Measurements from ENCODE around the gene FANCL.
"Not testable (repeated sequence)": the region's sequence is repeated elsewhere in the genome, so short reads cannot be mapped to it uniquely, and the experiment has no call there.

FANCL gene

DNA sequence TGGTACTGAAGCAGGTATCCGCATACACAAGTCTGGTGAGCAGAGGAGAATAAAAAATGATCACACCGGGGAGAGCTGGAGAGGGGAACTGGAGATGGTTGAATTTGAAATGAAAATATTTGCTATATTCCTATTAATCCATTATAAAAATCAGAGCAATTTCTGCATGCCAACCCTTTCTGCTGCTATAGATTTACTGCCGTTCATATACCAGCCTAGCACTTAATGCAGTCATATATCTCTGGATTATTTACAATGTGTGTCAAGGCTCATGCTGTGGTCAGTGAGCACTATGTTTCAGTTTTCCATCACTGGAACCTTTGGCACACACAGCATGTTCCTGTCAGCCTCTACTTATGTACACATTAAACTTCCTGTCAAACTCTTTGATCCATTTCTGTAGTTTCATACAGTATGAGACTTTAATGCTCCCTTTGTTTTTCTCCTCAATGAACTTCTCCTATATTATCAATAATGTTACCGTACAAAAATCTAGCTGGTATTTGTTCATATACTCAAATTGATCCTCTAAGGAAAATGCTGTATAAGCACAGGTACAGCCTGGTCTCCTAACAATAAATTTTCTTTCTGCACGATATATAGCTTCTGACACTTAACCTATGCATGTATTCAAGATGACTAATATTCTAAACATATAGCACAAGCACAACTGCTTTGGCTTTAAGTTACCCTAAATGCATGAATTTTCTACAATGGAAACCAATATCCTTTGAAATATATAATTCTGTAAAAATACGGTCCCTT, 36.7 kb downstream of the FANCL start:
- DNase-seq, result no peak

DNA sequence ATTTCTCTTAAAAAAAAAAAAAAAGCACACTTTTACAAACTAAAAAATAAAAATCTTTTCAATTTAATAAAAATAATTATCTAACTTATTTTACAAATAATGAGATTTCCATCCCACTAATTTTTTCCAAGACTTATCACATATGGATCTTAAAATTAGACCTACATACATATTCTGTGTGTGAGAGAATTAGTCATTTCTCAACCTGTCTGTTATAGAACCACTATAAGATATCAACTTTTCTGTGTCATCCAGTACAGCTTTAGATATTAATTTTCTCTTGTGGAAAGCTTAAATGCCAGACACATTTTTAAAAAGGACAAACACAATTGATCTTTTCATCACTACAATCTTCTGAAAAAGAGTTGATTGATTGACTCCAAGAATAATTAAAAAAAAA, 38.1 kb downstream of the FANCL start:
- no peak for DNase-seq

DNA sequence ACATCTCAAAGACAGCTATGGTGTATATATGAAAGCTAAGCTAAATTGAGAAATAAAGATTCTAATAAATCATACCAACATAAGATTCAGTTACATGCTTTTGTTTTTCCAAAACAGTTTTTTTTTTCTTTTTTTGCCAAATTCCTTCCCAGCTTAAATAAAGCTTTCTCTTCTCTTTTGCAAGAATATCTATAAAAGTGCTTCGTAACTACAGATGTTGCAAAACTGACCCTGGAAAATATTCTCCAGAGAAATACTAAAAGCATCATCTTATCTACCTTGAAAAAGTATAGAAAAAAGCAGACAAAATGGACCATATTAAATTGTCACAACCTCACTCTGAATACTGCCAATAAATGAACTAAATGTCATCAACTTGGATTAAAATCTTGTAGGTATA, 38.7 kb downstream of the FANCL start:
- DNase-seq, result no peak

DNA sequence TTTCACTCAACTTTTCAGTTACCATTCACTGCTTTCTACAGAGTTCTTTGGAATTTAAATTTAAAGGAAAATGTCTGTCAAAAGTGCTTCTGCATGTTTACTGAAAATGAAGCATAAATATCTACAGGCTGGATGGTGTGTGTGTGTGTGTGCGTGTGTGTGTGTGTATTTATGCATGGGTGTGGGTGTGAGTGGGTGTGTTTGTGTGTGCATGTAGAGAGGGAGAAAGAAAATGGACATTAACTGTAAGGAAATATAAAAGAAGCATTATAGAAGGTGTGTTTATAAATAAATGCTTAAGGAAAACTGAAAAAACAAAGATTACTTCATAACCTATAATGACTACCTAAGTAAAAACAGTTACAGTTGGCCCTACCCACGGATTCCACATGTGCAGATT, 43.2 kb downstream of the FANCL start:
- no peak for DNase-seq

DNA sequence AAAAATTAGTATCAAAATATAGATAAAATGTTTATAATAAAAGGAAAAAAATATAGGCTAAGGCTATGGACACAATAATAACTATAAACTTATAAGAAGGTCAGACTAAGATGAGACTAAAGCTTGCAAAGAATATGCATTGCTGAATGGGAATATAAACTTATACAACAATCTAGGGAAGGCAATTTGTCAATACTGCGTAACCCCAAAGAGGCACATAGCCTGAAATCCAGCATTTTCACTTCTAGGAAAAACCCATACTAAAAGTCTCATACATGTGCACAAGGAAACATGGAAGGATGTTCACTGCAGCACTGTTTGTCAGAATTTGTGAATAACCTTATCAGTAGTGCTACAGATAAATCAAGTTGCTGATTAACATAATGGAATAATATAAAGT, 45.5 kb downstream of the FANCL start:
- DNase-seq, result no peak

DNA sequence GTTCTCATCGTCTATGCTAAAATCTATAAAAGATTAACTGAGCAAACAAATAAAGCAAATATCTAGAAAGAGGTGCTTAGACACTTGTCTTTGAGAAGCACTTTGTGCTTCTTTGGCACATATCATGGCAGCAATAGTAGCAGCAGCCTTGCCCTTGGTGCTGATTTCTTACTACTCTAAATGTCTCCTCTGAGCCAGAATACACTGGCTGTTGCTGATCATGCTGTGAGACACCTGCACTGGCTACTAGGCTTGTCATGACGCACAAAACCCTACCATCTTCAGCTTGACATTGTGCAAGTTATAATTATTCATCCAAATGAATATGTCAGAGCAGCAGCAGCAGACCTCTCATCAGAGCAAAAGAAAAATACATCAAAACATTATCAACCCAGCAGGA, 46.7 kb downstream of the FANCL start:
- no peak for DNase-seq

DNA sequence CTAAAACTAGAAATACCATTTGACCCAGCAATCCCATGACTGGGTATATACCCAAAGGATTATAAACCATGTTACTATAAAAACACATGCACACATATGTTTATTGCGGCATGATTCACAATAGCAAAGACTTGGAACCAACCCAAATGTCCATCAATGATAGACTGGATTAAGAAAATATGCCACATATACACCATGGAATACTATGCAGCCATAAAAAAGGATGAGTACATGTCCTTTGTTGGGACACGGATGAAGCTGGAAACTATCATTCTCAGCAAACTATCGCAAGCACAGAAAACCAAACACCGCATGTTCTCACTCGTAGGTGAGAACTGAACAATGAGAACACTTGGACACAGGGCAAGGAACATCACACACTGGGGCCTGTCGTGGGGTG, 54.1 kb downstream of the FANCL start:
- not testable (repeated sequence) for DNase-seq

DNA sequence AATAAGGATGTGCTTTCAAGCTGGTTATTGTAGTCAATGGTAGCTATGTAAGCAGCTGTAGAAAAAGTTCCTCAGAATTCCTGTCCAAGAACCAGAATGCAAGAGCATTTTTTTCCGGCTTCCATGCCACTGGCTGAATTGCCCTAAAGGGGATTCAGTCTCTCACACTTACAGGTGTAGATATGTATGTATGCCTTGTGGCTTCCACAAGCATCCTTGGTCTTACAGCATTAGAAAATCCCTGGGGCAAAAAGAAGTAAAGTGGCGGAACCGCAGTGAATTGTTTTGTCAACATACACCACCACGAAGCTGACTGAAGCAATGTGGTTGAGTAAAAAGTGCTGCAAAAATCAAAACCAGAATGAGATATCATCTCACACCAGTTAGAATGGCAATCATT, 54.6 kb downstream of the FANCL start:
- DNase-seq, result no peak

DNA sequence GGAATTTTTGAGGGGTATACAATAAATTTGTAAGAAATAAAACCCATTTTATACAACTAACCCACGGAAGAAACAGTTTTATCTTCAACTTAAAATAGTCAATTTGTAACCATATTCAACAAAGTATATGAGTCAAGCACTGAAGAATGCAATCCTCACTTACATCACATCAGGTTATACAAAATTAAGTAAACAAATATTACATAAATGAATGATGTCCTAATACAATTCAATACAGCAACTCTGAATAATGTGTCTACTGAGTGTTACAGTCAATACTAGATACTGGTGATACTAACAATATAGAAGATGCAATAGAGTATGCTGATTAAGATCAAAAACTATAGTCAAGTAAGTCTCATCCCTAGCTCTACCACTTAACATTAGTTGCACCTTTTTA, 58.6 kb downstream of the FANCL start:
- DNase-seq, result no peak

DNA sequence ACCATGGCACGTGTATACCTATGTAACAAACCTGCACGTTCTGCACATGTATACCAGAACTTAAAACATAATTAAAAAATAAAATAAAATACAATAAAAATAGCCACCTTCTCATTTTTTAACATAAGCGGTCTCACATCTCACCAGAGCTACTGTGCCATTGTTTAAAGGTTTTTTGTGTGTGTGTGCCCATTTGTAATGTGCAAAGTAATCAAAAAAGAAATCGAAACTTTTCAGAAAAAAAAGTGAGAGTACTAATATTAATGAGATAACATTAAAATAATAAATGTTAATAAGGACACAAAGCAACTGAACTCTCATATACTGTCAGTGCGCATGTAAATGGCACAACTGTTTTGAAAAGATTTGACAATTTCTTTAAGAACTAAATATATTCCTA, 60.5 kb downstream of the FANCL start:
- no peak for DNase-seq

DNA sequence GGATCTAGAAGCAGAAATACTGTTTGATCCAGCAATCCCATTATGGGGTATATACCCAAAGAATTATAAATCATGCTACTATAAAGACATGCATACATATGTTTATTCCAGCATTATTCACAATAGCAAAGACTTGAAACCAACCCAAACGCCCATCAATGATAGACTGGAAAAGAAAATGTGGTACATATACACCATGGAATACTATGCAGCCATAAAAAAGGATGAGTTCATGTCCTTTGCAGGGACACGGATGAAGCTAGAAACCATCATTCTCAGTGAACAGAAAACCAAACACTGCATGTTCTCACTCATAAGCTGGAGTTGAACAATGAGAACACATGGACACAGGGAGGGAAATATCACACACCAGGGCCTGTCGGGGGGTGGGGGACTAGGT, 61.0 kb downstream of the FANCL start:
- DNase-seq, result not testable (repeated sequence)

DNA sequence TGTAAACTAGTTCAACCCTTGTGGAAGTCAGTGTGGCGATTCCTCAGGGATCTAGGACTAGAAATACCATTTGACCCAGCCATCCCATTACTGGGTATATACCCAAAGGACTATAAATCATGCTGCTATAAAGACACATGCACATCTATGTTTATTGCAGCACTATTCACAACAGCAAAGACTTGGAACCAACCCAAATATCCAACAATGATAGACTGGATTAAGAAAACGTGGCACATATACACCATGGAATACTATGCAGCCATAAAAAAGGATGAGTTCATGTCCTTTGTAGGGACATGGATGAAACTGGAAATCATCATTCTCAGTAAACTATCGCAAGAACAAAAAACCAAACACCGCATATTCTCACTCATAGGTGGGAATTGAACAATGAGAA, 63.9 kb downstream of the FANCL start:
- not testable (repeated sequence) for DNase-seq

DNA sequence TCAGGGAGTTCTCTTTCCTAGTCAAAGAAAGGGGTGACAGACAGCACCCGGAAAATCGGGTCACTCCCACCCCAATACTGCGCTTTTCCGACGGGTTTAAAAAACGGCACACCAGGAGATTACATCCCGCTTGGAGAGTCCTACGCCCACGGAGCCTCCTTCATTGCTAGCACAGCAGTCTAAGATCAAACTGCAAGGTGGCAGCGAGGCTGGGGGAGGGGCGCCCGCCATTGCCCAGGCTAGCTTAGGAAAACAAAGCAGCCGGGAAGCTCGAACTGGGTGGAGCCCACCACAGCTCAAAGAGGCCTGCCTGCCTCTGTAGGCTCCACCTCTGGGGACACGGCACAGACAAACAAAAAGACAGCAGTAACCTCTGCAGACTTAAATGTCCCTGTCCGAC, 69.3 kb downstream of the FANCL start:
- not testable (repeated sequence) for DNase-seq

DNA sequence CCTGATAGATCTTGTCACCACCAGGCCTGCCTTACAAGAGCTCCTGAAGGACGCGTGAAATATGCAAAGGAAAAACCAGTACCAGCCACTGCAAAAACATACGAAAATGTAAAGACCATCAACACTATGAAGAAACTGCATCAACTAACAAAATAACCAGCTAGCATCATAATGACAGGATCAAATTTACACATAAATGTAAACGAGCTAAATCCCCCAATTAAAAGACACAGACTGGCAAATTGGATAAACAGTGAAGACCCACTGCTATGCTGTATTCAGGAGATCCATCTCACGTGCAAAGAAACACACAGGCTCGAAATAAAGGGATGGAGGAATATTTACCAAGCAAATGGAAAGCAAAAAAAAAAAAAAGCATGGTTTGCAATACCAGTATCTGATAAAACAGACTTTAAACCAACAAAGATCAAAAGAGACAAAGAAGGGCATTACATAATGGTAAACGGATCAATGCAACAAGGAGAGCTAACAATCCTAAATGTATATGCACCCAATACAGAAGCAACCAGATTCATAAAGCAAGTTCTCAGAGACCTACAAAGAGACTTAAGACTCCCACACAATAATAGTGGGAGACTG, 70.7 kb downstream of the FANCL start:
- DNase-seq, result not testable (repeated sequence)

DNA sequence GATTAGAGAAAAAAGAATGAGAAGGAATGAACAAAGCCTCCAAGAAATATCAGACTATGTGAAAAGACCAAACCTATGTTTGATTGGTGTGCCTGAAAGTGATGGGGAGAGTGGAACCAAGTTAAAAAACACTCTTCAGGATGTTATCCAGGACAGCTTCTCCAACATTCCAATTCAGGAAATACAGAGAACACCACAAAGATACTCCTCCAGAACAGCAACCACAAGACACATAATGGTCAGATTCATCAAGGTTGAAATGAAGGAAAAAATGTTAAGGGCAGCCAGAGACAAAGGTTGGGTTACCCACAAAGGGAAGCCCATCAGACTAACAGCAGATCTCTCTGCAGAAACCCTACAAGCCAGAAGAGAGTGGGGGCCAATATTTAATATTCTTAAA, 71.3 kb downstream of the FANCL start:
- not testable (repeated sequence) for DNase-seq

DNA sequence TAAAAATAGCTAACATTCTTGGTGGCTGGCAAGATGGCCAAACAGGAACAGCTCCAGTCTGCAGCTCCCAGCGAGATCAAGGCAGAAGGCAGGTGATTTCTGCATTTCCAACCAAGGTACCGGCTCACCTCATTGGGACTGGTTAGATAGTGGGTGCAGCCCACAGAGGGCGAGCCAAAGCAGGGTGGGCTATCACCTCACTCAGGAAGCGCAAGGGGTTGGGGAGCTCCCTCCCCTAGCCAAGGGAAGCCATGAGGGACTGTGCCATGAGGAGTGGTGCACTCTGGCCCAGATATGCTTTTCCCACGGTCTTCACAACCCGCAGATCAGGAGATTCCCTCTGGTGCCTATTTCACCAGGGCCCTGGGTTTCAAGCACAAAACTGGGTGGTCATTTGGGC, 73.0 kb downstream of the FANCL start:
- not testable (repeated sequence) for DNase-seq

DNA sequence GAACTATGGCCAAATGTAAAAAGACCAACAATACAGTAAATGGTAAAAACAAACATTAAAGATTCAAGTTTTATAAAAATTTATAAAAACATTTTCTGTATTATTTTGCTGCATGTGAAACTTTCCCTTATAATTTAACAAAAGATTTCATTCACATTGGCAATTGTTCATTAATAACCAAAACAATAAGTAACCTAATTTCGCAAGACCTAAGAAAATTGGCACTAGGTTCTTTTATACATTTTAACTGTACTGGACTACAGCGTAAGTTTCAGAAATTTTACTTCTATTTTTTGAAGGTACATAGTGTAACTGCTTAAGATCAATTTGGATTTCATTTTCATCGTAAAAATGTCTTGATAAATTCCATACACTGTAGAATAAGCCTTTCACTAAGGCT, 77.2 kb downstream of the FANCL start:
- no peak for DNase-seq

DNA sequence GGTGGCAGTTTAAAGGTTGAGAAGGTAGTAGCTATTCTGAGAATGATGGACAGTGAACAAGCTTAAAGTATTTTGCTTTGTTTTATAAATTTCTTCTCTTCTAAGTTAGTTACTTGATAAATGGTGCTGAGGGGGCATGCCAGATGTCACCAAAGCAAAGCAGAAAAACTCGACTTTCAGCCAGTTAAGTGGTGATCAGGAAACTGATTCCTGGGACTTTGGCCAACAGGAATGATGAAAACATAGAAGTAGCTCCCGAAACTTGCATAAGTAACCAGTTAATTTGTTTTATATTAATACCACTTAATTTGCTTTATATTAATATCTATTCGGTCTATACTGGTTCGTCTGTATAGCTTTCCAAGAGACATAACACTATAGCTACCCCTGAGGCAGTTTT, 82.6 kb downstream of the FANCL start:
- no peak for DNase-seq

DNA sequence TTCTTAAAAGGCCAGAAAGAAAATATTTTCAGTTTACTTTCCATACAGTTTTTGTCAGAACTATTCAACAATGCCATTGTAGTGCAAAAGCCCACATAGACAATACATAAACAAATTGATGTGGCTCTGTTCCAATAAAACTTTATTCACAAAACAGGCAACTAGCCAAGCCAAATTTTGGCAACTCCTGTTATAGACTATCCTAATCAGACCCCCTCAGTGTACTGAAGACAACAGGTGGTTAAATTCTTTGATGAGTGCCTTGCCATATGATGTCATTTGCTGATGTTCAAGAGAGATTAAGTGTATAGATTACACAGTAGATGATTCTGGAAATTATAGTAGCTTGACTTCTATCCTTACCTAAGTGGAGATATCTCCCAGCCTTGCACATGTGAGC, 83.4 kb downstream of the FANCL start:
- no peak for DNase-seq

DNA sequence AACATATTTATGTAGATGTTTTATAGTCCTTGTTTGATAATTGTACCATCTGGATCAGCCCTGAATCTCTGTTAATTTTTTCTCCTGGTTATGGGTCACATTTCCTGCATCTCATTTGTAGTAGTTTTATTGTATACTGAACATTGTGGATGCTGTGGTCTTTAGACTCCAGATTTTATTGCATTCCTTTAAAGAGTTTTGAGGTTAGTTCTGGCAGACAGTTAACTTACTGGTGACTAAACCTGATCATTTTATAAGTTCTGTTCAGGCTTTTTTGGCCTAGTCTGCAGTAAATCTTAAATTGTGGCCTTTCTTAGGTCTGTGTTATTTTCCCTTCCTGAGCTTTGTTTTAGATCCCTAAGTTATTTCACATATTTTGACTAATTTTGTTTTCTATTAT, 84.3 kb downstream of the FANCL start:
- DNase-seq, result no peak

DNA sequence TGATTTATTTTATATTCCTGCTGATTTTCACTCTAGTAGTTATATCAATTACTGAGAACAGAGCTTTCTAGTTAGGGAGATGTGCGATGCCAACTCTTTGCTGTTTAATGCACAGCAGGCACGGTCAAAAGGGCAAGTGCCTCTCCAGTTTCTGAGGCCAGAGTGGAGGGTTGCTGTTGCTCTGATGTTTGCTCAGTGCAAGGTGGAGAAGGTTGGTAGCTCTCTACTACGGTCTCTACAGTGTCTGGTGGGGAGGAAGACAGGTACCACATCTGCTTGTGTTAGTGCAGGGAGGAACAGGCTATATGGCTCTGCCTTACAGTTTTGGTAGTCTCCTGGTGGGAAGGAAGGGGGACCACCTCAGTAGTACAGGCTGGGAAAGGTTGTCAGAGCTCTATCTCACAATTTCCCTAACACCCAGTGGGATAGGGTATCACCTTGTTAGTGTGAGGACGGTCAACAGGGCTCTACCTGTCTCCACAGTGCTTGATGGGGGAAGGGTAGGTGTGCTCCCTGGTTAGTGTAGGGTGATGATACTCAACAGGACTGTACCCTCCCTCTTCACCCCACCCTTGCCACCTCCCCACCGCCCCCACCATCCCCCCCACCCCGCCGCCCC, 85.9 kb downstream of the FANCL start:
- DNase-seq, result no peak

DNA sequence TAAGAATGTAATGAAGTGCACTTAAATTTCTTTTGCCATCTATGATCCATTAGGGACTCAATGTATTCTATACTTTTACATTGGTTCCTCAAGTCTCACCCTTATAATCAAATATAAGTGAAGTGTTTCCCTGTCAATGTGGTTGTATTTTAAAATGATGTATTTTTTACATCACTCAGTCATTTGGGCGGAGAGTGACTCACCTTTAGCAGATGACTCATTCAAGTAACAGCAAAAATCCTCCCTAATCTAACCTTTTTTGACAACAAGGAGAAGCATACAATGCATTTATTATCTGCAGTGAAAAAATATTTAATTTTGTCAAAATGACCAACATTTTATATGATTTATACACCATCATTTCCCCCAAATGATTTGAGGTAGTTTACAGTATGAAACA, 94.4 kb downstream of the FANCL start:
- no peak for DNase-seq

DNA sequence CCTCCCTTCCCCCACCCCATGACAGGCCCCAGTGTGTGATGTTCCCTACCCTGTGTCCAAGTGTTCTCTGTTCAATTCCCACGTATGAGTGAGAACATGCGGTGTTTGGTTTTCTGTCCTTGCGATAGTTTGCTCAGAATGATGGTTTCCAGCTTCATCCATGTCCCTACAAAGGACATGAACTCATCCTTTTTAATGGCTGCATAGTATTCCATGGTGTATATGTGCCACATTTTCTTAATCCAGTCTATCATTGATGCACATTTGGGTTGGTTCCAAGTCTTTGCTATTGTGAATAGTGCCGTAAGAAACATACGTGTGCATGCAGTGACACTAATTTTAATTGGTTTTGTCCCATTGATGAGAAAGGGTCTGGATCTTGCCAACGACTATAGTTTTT, 95.4 kb downstream of the FANCL start:
- DNase-seq, result not testable (repeated sequence)

DNA sequence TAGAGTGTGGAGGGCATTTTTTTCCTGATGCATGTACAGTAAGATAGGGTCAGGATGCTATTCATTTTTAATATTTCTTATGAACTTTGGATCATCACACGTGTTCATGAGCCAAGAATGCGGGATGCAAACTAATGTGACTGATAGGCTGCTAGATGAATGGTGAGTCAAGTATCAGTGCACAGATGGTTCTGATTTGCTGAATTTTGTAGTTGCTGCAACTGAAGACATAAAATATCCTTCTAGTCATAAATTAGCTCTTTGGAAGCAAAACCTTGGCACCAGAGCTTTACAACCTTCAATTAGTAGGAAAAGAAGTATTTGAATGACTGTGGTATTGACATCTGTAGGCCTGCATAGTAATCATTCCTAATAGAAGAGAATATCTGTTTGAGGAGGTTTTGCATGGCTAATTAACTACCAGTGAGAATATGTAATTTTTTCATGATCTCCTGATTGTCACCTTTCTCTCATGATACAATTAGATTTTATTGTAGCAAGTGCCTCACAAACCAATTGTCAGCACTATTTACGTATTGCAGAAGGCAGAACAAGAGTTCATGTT, 100.5 kb downstream of the FANCL start:
- no peak for DNase-seq
